B cell (primary cell): ENCODE results near the gene PLAAT1. TPM values are rescaled to one million over a fixed set of nuclear protein-coding genes. Genes with fewer than 3 reads are reported as not detected.

Experiments used
- ATAC-seq: fragments of 200-7000 bp; cut with Tn5 transposase; one replicate; pipeline ENCODE4 v1.10.0; 2021; ENCODE audit warnings: low read depth, mild to moderate bottlenecking, moderate number of reproducible peaks, moderate library complexity
- CTCF ChIA-PET: fragments of 350-600 bp; sonication (Branson Sonifier 250); formaldehyde crosslinking; loops from one replicate; lab custom pipeline; 2021; ENCODE audit warnings: antibody characterized with exemption, inconsistent platforms; lab: Charles Lee
- POLR2A ChIA-PET: fragments of 350-600 bp; sonication (Branson Sonifier 250); formaldehyde crosslinking; loops from one replicate; lab custom pipeline; 2021; ENCODE audit warnings: antibody characterized with exemption; lab: Charles Lee
- DNase-seq: peaks from one replicate; pipeline ENCODE4 v3.0.0; 2013
- H2AFZ ChIP-seq: 2 replicates; pipeline ENCODE4 v1.6.1; 2012; ENCODE audit warnings: mild to moderate bottlenecking, low read depth, low read length; ENCODE audit not compliant: insufficient read depth, poor library complexity, severe bottlenecking
- H3K27ac ChIP-seq, 2 donors: 1 replicate in 1 of 2; 2 replicates in 1 of 2; pipeline ENCODE4 v1.5.1; 2012 to 2013; ENCODE audit warnings: low read length in 2 of 2, mild to moderate bottlenecking in 2 of 2, moderate library complexity in 1 of 2
- H3K27me3 ChIP-seq, 4 experiments: fragments of 200-600 bp in 1 of 4; sonication (generic) in 1 of 4; replicated peaks in 1 of 4; 1 replicate in 2 of 4; 2 replicates in 2 of 4; pipeline versions ENCODE4 v1.6.1 to v1.7.0; 2013 to 2016; ENCODE audit warnings: low read length in 3 of 4, mild to moderate bottlenecking in 2 of 4, mixed read lengths in 1 of 4, moderate library complexity in 1 of 4; ENCODE audit not compliant: insufficient read depth in 4 of 4, control insufficient read depth in 3 of 4; ENCODE audit errors: control extremely low read depth in 1 of 4
- H3K36me3 ChIP-seq, 2 experiments: replicated peaks in 1 of 2; 1 replicate in 1 of 2; 2 replicates in 1 of 2; pipeline versions ENCODE4 v1.6.1 to v1.7.1; 2013; ENCODE audit warnings: low read length in 1 of 2; ENCODE audit not compliant: insufficient read depth in 2 of 2, control insufficient read depth in 1 of 2; ENCODE audit errors: control extremely low read depth in 1 of 2, extremely low read depth in 1 of 2
- H3K4me1 ChIP-seq, 2 donors: fragments of 200-600 bp in 1 of 2; sonication (generic) in 1 of 2; 1 replicate in 1 of 2; 2 replicates in 1 of 2; pipeline versions ENCODE4 v1.5.1 to v1.6.1; 2013 to 2017; ENCODE audit warnings: low read length in 2 of 2; ENCODE audit not compliant: control insufficient read depth in 2 of 2, insufficient read depth in 2 of 2
- H3K4me2 ChIP-seq: replicated peaks from 2 replicates; pipeline ENCODE3; 2012; ENCODE audit warnings: mild to moderate bottlenecking, low read depth, low read length; ENCODE audit not compliant: poor library complexity, severe bottlenecking
- H3K4me3 ChIP-seq, 5 experiments: fragments of 200-600 bp in 1 of 5; sonication (generic) in 1 of 5; 1 replicate in 3 of 5; 2 replicates in 2 of 5; pipeline versions ENCODE4 v1.5.1 to v1.7.0; 2011 to 2016; ENCODE audit warnings: low read length in 4 of 5, mild to moderate bottlenecking in 4 of 5, low read depth in 2 of 5, control low read depth in 1 of 5, moderate library complexity in 1 of 5; ENCODE audit not compliant: insufficient read depth in 1 of 5; ENCODE audit errors: control extremely low read depth in 1 of 5, extremely low read depth in 1 of 5
- H3K79me2 ChIP-seq: fragments of 200-600 bp; sonication (generic); one replicate; pipeline ENCODE4 v1.6.0; 2016; ENCODE audit warnings: low read length; ENCODE audit not compliant: control insufficient read depth, insufficient read depth
- H3K9ac ChIP-seq: fragments of 200-600 bp; sonication (generic); 2 replicates; pipeline ENCODE4 v1.6.1; 2017; ENCODE audit warnings: mild to moderate bottlenecking, low read length, moderate library complexity
- H3K9me3 ChIP-seq, 3 donors: one replicate each; pipeline versions ENCODE4 v1.6.1 to v1.7.1; 2013; ENCODE audit warnings: low read length in 2 of 3; ENCODE audit not compliant: control insufficient read depth in 2 of 3, insufficient read depth in 1 of 3; ENCODE audit errors: control extremely low read depth in 1 of 3
- H4K20me1 ChIP-seq: 2 replicates; pipeline ENCODE4 v1.6.0; 2012; ENCODE audit warnings: mild to moderate bottlenecking, low read length; ENCODE audit not compliant: insufficient read depth, control insufficient read depth, poor library complexity, severe bottlenecking
- H3K27ac Mint-ChIP-seq: one replicate; pipeline ENCODE4 v1.8.0; 2021; ENCODE audit warnings: mixed read lengths
- H3K27me3 Mint-ChIP-seq: one replicate; pipeline ENCODE4 v1.8.0; 2021; ENCODE audit warnings: mixed read lengths
- H3K4me1 Mint-ChIP-seq: one replicate; pipeline ENCODE4 v1.8.0; 2021; ENCODE audit warnings: mixed read lengths
- H3K4me3 Mint-ChIP-seq: one replicate; pipeline ENCODE4 v1.8.0; 2021; ENCODE audit warnings: mixed read lengths
- H3K9me3 Mint-ChIP-seq: one replicate; pipeline ENCODE4 v1.8.0; 2022; ENCODE audit warnings: mixed read lengths; ENCODE audit not compliant: insufficient read depth
- CTCF ChIP-seq: fragments of 200-600 bp; IDR thresholded peaks from one replicate; pipeline ENCODE4 v1.8.0; 2022; ENCODE audit warnings: antibody characterized with exemption, mild to moderate bottlenecking
- EZH2 ChIP-seq: IDR thresholded peaks from 2 replicates; pipeline ENCODE4 v1.6.1; 2012; ENCODE audit warnings: borderline replicate concordance, low read depth, mild to moderate bottlenecking, moderate library complexity, low read length; ENCODE audit not compliant: insufficient read depth, poor library complexity, severe bottlenecking
- WGBS: methylation state at CpG from one replicate; pipeline ENCODE4 v1.1.5; 2013; ENCODE audit warnings: missing lambda C conversion rate; ENCODE audit not compliant: insufficient coverage; 5-methylcytosine and 5-hydroxymethylcytosine counted together
- intact Hi-C: fragments of 100-400 bp; cut with micrococcal nuclease; formaldehyde crosslinking; loops from one replicate; pipeline ENCODE4 v1.10.0; 2022
- polyA plus RNA-seq: library from polyadenylated mRNA; depleted of rRNA; stranded (reverse); fragments of >200 nt; gene quantifications from 2 replicates; pipeline ENCODE4 v1.2.3, GENCODE V29; 2012
- total RNA-seq, 2 donors: library from RNA; stranded (reverse); fragments of 120-200 nt in 1 of 2; gene quantifications; 1 replicate in 1 of 2; 2 replicates in 1 of 2; pipeline versions ENCODE4 v1.2.3 to v1.2.4, GENCODE V29; 2013 to 2022

Gene PLAAT1
- total and polyA plus RNA-seq, 2 donors (not counting 1 experiment from before 2014, with no cell fraction given): not detected

GRCh38 chr3:193271101-193271840 lies 30.2 kb downstream of the PLAAT1 start:
- Histone ChIP-seq H3K27me3 (peaks cover 0 to 3% (median 0%) of the 10 kb centered on the region in 4 experiments), H3K79me2 (no peaks in the 10 kb centered on the region), H3K36me3 (no peaks in the 10 kb centered on the region), H3K4me2 (no peak overlapping the region), H3K9me3 (no peaks in the 10 kb centered on the region), H3K9ac (no peak overlapping the region), H2AFZ (no peak overlapping the region), H3K4me3 (no peak overlapping the region), H3K27ac (no peak overlapping the region), H3K4me1 (no peaks in the 10 kb centered on the region), H4K20me1 (no peaks in the 10 kb centered on the region)
- DNase-seq (no peak), ATAC-seq (no peak)
- TF ChIP-seq EZH2 (no peak), CTCF (no peak)
- H3K4me3 Mint-ChIP-seq: no peak overlapping the region
- H3K9me3 Mint-ChIP-seq: no peaks in the 10 kb centered on the region
- H3K27me3 Mint-ChIP-seq: no peaks in the 10 kb centered on the region
- H3K27ac Mint-ChIP-seq: no peak overlapping the region
- H3K4me1 Mint-ChIP-seq: no peaks in the 10 kb centered on the region
- CTCF ChIA-PET: interaction anchor here (0.7 kb wide), 1 partner anchor 48 kb away, joined by 3 read pairs; no protein-coding TSS in a partner anchor
- WGBS: no CpG with 5 or more reads among the region's 3 CpGs
- intact Hi-C loops: no loop called here
- POLR2A ChIA-PET: no interaction called here

- intact Hi-C loops: no loop called here
- no peak overlapping the region for H3K4me3 ChIP-seq
Observed at GRCh38 chr3:193292386-193292785, 51.4 kb downstream of the PLAAT1 start.

More at GRCh38 chr3:193292386-193292785, 51.4 kb downstream of the PLAAT1 start:
- Histone ChIP-seq H4K20me1 (no peaks in the 10 kb centered on the region), H3K4me2 (no peak overlapping the region), H3K9me3 (peaks cover 0 to 3% (median 0%) of the 10 kb centered on the region in 3 donors), H3K27me3 (no peaks in the 10 kb centered on the region), H3K4me1 (no peaks in the 10 kb centered on the region), H2AFZ (no peak overlapping the region), H3K79me2 (no peaks in the 10 kb centered on the region), H3K36me3 (no peaks in the 10 kb centered on the region), H3K9ac (no peak overlapping the region), H3K27ac (no peak overlapping the region)
- ChIA-PET POLR2A (no interaction called here), CTCF (no interaction called here)
- Mint-ChIP-seq H3K4me1 (no peaks in the 10 kb centered on the region), H3K27me3 (peaks cover 7% of the 10 kb centered on the region), H3K9me3 (peaks cover 4% of the 10 kb centered on the region), H3K27ac (no peak overlapping the region), H3K4me3 (no peak overlapping the region)
- TF ChIP-seq CTCF (no peak), EZH2 (no peak)
- DNase-seq (no peak), ATAC-seq (no peak)
- 88% methylated on average over 1 of the region's 3 CpGs for WGBS
